HG02970 (cell line): ENCODE measurements around the gene ZMIZ1.
"Not testable (repeated sequence)": the region's sequence is repeated elsewhere in the genome, so short reads cannot be mapped to it uniquely, and the experiment has no call there.

Experiments
- ATAC-seq: cut with Tn5 transposase; IDR thresholded peaks from one replicate; pipeline ENCODE4 v1.9.1; 2021; ENCODE audit warnings: mild to moderate bottlenecking, moderate library complexity, moderate number of reproducible peaks; ENCODE audit not compliant: unreplicated experiment, low FRiP score

ZMIZ1 gene

DNA sequence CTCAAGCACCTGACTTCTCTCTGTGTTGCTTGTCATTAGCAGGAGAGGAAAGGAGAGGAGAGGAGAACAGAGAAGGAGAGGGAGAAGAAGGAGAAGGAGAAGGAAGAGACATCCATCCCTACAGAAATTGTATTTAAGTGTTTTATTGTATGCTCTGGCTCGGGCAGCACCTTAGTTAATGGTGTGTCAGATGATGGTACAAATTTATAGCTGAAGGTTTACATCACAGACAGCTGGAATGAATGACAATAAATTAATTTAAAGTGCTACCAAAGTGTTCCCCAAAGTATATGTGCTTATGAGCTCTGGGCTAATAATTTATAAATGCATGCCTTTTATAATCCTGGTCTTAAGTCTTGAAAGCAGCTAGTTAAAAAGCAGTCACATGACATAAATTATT is 38.1 kb upstream of the ZMIZ1 start:
- no peak for ATAC-seq

DNA sequence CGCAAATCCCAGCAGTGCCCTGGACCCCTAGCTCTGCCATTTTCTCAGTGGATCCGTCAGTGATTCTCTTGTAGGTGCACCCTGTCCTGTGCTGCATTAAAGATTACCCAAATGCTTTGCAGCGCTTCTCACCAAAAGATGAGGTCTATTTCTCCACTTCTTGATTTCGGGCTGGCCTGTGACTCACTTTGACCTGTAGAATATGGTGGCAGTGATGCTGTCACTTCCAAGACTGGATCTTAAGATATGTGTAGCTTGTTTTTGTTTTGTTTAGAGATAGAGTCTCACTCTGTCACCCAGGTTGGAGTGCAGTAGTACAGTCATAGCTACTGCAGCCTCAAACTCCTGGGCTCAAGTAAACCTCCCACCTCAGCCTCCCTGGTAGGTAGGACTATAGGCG is 37.0 kb upstream of the ZMIZ1 start:
- ATAC-seq = no peak

DNA sequence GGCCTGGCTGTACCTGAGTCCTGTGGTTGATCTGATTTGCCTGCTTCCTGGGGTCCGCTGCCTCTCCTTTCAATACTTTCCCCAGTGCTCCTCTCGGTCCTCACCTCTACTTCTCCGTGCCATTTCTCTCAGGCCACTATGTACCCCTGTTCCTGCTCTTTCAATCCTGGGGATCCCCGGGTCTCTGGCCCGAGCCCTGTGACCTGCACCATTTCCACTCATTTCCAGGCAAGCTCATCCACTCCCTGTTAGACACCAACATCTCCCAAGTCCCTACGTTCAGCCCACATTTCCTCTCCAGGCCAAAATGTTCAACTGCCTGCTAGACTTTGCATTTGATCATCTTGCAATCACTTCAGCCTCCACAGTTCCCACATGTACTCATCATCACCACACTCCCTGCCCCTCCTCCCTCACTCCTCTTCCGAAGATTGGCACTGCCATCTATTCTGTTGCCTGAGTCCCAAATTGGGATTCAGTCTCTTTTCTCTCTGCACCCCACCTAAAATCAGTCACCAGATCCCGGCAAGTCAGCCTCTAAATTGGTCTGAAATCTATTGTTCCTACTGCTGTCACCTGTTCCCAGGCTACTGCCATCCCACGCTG is 34.4 kb upstream of the ZMIZ1 start:
- ATAC-seq = no peak

DNA sequence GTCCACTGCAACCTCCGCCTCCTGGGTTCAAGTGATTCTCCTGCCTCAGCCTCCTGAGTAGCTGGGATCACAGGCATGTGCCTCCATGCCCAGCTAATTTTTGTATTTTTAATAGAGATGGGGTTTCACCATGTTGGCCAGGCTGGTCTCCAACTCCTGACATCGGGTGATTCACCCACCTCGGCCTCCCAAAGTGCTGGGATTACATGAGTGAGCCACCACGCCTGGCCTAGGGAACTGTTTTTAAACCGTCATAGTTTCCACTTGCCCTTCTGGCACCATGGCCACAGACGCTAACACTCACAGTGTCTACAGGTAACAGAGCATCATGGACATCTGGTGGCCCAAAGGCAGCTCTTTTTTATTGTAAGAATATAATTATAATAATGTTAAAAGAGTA is 32.4 kb upstream of the ZMIZ1 start:
- not testable (repeated sequence) for ATAC-seq

DNA sequence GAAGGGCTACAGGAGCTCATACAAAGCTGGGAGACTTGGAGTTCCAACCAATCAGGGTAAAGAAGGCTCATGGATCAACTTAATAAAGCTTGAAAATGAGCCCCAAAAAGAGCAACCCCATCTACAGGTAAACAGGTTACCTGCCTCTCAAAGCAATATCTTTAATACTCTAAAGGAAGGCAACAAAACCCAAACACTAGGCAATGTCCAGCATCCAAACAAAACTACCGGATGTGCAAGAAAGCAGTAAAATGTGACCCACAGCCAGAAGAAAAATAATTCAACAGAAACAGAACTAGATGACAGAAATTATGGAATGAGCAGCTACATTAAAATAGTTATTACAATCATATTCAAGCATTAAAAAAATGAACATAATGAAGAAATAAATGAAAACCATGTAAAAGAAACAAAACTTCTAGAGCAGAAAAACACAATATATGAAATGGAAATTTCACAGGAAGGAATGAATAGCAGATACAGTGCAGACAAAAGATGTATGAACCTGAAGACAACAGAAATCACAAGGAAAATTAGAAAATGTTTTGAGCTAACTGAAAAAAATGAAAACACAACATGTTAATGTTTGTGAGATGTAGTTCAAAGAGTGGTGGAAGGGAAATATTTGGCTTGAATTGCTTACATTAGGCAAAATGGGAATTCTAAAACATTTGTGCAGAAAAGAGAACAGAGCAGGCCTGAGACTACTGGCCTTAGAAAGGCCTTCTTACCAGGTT is 30.5 kb upstream of the ZMIZ1 start:
- ATAC-seq = no peak

DNA sequence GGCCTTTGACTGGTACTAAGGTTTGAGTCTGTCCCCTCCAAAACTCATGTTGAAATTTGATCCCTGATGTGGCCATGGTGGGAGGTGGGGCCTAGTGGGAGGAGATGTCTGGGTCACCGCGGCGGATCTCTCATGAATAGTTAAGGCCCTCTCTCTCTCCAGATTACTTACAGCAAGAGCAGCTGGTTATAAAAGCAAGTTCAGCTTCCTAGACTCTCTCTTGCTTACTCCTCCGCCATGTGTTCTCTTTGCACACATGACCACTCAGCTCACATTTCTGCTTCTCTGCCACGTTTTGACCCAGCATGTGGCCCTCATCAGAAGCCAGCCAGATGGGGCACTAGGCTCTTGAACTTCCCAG is 29.9 kb upstream of the ZMIZ1 start:
- ATAC-seq = no peak

DNA sequence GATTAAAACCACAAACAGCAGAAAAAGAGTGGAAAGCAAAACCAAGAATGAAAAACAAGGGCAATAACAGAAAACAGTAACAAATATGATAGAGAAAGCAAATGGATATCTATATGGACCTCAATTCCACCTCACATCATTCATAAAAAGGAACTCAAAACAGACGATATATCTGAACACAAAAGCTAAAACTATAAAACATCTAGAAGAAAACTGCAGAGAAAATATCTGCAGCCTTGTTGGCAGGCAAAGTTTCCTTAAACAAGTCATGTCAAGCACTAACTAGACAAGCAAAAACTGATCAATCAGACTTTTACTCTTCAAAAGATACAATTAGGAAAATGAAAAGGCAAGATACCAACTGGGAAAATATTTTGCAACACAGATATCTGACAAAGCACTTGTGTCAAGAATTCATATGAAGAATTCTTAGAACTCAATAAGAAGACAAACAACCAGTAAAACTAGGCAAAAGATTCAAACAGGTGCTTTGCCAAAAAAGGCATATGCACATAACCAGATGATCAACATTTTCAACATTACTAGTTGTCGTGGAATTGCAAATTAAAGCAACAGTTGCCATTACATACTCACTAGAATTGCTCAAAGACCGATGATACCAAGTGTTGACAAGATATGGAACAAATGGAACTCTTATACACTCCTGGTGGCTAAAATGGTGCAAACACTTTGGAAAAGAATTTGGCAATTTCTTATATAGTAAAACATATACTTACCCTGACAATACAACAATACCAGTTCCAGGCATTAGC is 25.9 kb upstream of the ZMIZ1 start:
- ATAC-seq = no peak

DNA sequence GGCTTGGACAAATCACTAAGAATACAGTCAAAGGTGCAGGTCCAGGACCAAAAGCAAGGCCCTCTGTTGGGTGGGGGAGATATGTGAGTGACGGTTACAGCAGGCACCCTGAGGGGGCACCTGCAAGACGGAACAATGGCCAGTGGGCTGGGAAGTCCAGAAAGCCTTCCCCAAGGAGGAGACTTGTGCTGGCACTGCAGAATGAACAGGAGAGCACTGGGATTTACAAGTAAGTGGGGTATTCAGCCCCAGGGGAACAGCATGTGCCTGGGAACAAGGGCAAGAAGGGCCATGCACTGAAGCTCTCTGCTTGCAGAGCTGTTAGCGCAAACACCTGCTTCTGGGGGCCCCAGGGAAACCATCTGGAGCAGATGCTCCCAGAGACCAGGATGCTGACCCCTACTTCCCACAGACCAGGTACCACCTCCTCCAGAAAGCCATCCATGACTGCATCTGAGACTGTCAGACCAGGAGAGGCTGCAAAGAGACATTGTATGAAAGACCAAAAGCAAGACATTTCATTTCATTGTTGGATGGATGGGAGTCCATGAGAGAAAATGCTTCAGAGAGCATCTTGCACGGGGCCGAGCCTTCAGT is 24.6 kb upstream of the ZMIZ1 start:
- ATAC-seq = no peak

DNA sequence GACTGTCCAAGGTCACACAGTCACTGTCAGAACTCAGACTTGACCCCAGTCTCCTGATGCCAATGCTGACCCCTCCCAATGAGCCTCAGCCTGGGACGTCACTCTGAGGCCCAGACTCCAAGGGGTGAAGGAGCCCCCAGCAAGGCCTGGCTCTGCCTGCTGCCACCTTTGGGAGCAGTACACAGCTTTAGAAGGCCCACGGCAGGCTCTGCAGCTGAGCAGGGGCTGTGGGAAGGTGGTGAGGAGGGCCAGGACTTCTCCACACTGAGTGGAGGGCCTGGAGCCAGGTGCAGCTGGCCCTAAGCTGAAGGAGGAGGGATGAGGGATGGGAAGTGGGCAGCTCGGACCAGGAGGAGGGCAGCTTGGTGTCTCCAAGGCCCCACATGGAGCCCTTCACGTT is 23.9 kb upstream of the ZMIZ1 start:
- no peak for ATAC-seq

DNA sequence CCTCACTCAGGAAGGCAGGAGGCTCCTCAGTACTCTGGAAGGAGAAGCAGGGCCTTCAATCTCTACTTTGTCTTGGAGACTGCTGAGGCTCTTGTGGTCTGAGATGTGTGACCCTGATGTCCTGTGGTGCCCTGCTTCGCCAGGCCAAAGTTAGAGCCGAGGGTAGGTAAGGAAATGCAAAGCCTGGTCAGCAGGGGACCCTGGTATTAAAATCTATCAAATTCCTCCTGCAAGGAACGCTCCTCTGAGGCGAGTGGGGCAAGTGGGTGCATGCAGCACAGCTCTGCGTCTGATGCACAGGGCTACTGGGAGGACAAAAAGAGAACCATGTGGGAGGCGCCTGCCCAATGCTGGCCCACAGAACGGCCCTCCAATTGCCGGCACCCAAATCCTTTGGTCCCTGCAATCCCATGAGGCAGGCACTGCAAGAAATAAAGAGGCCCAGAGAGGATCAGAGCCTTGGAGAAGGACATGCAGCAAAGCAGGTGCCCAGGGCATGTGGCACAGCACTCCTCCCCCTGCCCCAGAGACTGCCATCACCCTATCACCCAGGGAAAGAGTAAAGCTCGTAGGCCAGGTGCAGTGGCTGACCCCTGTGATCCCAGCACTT is 23.1 kb upstream of the ZMIZ1 start:
- ATAC-seq = no peak

DNA sequence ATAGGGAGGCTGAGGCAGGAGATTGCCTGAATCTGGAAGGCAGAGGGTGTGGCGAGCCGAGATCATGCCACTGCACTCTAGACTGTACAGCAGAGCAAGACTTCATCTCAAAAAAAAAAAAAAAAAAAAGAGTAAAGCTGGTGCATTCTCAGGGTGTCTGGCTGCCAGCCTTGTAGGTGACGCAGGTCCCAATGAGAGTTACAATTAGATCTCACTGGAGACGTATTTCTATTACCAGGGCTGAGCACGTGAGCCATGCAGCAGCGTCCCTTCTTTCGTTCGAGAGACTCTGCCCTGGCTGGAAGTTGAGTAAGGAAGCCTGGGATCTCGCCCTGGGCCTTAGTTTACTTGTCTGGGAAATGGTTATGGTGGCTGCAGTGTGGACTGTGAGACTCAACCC is 22.4 kb upstream of the ZMIZ1 start:
- ATAC-seq = no peak

DNA sequence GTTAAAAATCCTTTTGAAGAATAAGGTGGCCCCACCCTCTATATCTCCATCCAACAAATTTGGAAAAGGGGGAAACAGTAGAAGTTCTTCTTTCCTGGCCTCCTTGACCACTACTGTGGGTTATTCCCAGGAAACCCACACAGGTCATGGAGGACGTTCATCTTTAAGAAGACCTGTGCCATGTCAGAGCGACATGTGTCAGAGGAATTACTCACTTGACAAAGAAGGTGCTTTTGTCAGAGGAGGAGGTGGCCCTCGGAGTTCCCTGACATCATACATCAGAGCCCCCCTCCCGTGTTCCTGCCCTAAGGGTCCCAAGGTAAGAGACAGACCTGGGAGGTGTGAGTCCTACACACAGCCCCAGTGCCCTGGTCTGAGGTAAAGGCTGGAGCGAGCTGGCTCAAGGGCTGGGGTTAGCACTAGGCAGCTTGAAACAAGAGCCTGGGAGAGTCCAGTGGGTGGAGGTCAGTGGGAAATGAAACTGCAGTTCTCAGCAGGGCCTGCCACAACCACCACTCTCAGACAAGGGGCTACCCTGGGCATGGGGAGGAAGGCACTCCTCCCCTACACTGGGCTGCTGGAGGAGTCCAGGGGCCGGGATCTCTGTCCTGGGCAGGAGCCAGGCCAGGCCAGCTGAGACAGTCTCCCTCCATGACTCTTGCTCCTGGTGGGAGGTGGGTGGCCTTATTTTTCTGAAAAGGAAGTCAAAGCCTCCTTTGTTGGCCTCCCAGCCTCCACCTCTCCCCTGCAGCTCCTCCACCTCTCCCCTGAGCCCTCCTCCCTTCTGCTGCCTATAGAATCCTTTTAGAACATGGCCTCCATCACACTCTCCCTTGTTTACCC is 21.8 kb upstream of the ZMIZ1 start:
- ATAC-seq = no peak

DNA sequence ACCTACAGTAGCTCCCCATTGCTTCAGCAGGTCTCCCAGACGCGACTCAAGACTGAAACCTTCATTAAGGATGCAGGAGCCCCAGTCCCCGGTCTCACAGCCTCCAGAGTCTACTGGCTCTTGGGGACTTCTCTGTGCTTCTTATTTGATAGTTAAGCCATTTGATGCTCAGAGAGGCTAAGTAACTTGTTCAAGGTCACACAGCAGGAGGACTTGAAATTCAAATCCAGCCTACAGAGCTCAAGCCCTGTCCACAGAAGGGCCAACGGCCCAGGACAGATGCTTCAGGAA is 21.2 kb upstream of the ZMIZ1 start:
- ATAC-seq = no peak

DNA sequence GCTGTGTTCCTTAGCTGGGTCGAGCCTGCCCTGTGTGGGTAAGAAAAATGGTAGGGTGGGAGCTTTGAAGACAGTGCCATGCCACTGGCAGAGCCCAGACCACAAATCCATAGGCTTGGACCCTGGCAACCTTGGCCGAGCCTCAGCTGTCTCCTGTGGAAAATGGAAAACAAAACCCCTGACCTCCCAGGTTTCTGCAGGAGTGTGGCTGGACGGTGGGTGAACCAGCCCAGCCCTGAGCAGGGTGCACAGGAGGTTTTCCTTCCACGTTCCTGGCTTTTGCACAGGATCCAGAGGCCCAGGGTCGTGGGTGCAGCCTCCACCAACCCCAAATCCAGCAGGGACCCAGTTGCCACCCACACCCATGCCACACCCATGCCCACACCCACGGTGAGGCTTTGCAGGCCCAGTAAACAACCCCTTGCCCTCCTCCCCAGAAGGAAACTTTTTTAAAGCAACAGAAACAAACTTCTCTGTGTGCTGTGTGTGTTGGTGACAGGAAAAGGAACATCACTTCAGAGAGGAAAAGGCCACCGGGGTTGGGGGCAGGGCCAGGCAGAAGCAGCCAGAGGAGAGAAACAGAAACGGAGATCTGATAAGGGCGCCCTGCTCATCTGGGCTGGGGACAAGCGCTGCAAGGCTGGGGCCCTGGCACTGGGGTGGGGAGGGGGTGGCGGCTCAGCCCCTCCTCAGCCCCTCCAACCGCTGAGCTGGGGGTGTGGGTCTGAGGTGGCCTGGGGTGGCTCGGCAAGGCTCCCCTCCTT is 20.7 kb upstream of the ZMIZ1 start:
- no peak for ATAC-seq

DNA sequence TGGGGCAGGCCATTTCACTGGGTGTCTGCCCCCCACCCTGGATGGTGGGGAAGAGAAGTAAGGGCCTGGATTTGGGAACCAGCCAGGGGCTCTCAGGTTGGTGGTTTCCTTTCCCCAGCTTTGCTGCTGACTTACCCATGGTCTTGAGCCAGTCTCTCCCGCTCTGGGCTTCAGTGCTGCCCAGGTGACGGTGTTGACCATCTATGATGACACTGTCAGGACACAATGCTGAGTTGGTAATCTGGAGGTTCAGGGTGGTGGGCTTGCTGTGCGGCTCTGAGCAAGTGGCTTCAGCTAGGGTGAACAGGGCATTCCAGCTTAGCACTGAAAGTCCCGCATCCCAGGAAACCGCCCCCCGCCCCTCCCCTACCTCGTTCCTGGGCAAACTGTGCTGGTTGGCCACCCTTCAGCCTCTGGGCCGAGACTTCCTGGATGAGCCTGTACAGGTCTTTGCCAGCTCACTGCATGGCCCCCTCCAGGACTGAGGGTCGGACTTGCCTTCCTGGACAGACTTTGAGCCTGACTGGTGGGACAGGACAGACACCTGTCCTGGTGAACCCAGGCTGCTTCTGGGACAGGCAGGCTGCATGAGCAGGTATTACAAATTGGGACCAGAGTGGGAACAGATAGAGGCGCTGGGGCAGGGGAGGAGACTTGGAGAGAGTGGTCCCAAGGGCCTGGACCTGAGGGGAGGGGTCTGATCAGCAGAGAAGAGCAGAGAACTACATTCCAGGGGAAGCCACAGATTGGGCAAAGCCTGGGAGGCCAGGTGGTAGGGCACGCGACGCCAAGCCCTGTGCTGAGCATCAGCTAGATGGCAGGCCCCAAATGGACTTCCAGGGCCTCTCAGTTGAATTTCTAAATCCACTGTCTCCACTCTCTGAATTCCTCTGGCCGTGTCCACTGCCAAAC is 19.9 kb upstream of the ZMIZ1 start:
- no peak for ATAC-seq

DNA sequence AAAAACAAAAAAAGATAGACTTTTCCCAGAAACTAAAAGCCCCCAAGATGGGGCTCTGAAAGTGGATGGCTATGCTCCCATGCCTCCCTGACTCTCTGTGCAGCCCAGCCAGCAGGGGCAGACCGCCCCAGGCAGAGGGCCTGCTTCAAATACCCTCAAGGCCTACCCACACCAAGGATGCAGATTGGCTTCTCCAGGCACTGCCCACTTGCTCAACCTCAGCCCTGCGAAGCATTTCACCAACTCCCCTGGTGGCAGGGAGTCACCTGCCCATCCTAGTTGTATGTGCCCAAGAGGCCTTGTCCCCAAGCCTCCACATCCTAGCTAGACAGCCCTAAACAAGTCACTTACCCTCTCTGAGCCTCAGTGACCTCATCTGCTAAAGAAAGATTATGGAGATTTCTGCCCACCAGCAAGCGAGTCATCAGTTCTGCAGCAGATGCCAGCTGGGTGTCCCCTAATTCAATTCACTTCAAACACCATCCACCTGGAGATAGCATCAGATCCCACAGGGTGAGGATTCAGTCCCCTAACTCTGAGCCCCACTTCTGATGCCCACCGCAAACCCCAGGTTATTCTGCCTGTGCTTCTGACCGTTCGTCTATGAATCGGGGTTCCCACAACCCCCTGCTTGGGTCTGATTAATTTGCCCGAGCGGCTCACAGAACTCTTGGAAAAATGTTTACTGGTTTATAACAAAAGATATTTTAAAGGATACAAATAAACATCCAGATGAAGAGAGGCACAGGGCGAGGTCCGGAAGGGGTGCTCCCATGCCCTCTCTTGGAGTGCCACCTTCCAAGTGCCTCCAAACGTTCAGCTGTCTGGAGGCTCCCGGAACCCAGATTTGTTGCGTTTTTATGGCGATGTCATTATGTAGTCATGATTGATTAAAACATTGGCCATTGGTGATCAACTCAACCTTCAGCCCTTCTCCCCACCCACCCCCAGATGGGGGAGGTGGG is 18.6 kb upstream of the ZMIZ1 start:
- ATAC-seq = no peak

DNA sequence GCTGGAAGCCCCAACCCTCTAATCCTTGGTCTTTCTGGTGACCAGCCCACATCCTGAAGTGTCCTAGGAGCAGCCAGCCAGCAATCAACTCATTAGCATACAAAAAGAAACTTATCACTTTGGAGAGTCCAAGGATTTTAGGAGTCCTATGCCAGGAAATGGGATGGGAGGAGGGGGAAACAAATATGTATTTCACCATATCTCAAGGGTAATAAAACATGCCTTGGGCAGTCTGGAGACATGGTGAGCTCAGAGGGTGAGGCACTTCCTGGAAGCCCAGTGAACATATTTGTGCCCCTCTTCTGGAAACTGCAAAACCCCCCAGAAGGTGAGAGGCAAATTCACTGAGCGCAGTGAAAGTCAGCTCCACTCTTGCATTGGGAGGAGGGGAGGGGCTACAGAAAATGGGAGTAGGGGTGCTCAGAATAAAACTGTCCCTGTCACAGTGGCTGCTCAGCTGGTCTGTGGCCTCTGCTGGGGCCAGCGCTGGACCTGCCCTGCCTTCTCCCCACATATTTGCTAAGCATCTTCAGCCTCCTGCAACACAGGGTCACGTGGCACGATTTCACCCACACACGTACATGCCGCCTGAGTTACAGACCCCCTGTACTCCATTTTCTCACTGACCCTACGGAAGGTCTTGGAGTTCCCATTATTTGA is 17.7 kb upstream of the ZMIZ1 start:
- no peak for ATAC-seq
